ENCODE results near the gene SHISAL1. TPM values are rescaled to one million over a fixed set of nuclear protein-coding genes. Genes with fewer than 3 reads are reported as not detected.

SHISAL1 gene
- total and polyA plus RNA-seq, 10 donors, result 0.10 to 0.47 (median 0.22) TPM

- H3K27ac ChIP-seq, result no peak overlapping the region
- intact Hi-C loops (cut with DNase I; ENCODE audit: low total_unique reads), result no loop called here
- H3K27me3 ChIP-seq (replicated peaks in 1 of 7), result peaks cover 0 to 18% (median 0%) of the 10 kb centered on the region in 7 donors
- peaks cover 6 to 34% (median 23%) of the 10 kb centered on the region in 8 donors for H3K9me3 ChIP-seq
- no peaks in the 10 kb centered on the region for H3K36me3 ChIP-seq
- 83 to 93% (median 88%) methylated on average over 2 of the region's 2 CpGs for WGBS, 5 donors
- H3K4me3 ChIP-seq, result no peak overlapping the region
- no peak for DNase-seq
- H3K4me1 ChIP-seq, result no peaks in the 10 kb centered on the region
- TF ChIP-seq POLR2A (IDR thresholded peaks at IDR 0.05), result no peak
- no peak for TF ChIP-seq CTCF (IDR thresholded peaks at IDR 0.05 in 8 of 11, conservative IDR thresholded peaks at IDR 0.05 in 3 of 11)
- TF ChIP-seq POLR2AphosphoS5 (IDR thresholded peaks at IDR 0.05), result no peak
These were observed 82.9 kb downstream of the SHISAL1 start for GRCh38 chr22:44229809-44230208.

- TF ChIP-seq POLR2A (IDR thresholded peaks at IDR 0.05) (no peak), POLR2AphosphoS5 (IDR thresholded peaks at IDR 0.05) (no peak), CTCF (IDR thresholded peaks at IDR 0.05 in 8 of 11, conservative IDR thresholded peaks at IDR 0.05 in 3 of 11) (no peak)
- DNase-seq, result no peak
- Histone ChIP-seq H3K4me1 (no peaks in the 10 kb centered on the region), H3K27me3 (replicated peaks in 1 of 7) (peaks cover 0 to 23% (median 0%) of the 10 kb centered on the region in 7 donors), H3K36me3 (no peaks in the 10 kb centered on the region), H3K4me3 (no peak overlapping the region), H3K9me3 (peaks cover 6 to 34% (median 23%) of the 10 kb centered on the region in 8 donors), H3K27ac (no peak overlapping the region)
- intact Hi-C loops (cut with DNase I; ENCODE audit: low total_unique reads), result no loop called here
- 79 to 97% (median 93%) methylated on average over 3 of the region's 3 CpGs for WGBS, 5 donors
These were observed 83.4 kb downstream of the SHISAL1 start for GRCh38 chr22:44229331-44229730.

- TF ChIP-seq CTCF (IDR thresholded peaks at IDR 0.05 in 8 of 11, conservative IDR thresholded peaks at IDR 0.05 in 3 of 11) (no peak), POLR2A (IDR thresholded peaks at IDR 0.05) (no peak), POLR2AphosphoS5 (IDR thresholded peaks at IDR 0.05) (no peak)
These were observed 86.9 kb downstream of the SHISAL1 start for GRCh38 chr22:44225812-44226211.

DNA sequence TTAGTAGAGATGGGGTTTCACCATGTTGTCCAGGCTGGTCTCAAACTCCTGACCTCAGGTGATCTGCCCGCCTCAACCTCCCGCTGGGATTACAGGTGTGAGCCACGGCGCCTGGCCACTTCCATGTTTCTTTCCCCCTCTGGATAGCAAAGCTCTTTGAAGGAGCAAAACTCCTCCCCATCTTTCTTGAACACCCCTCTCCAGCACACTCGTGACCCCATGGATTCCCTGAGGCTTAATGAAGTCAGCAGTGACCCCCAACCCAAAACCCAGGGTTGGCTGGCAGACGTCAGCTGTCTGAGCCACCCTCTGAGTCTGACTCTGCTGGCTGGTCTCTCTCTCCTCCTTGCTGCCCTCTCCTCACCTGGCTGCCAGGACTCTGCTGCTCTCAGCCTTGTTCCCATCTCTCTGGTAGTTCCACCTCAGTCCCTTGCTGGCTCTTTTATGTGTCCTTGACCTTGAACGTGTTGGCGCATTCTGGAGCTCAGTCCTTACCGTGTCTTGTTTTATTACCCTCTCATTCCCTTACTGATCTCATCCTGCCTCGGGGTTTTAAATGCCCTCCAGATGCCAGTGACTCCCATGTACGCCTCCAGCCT lies 87.6 kb downstream of the SHISAL1 start:
- no peak for TF ChIP-seq POLR2AphosphoS5 (IDR thresholded peaks at IDR 0.05)
- no peak for TF ChIP-seq POLR2A (IDR thresholded peaks at IDR 0.05)
- TF ChIP-seq CTCF (IDR thresholded peaks at IDR 0.05 in 8 of 11, conservative IDR thresholded peaks at IDR 0.05 in 3 of 11), result no peak
- no peak for DNase-seq

More at GRCh38 chr22:44225812-44226211, 86.9 kb downstream of the SHISAL1 start:
- DNase-seq, result no peak
- no peak overlapping the region for H3K4me3 ChIP-seq
- no peak overlapping the region for H3K27ac ChIP-seq
- H3K9me3 ChIP-seq, result peaks cover 6 to 42% (median 23%) of the 10 kb centered on the region in 8 donors
- WGBS, 5 donors, result 66 to 79% (median 69%) methylated on average over 8 of the region's 8 CpGs
- no peaks in the 10 kb centered on the region for H3K36me3 ChIP-seq
- H3K27me3 ChIP-seq (replicated peaks in 1 of 7), result peaks cover 0 to 30% (median 0%) of the 10 kb centered on the region in 7 donors
- H3K4me1 ChIP-seq, result no peaks in the 10 kb centered on the region
- intact Hi-C loops (cut with DNase I; ENCODE audit: low total_unique reads), result no loop called here

More for the DNA sequence above, 87.6 kb downstream of the SHISAL1 start:
- H3K27ac ChIP-seq, result no peak overlapping the region
- intact Hi-C loops (cut with DNase I; ENCODE audit: low total_unique reads), result no loop called here
- H3K4me3 ChIP-seq, result no peak overlapping the region
- H3K4me1 ChIP-seq, result no peaks in the 10 kb centered on the region
- H3K9me3 ChIP-seq, result peaks cover 6 to 42% (median 23%) of the 10 kb centered on the region in 8 donors
- peaks cover 0 to 34% (median 0%) of the 10 kb centered on the region in 7 donors for H3K27me3 ChIP-seq (replicated peaks in 1 of 7)
- H3K36me3 ChIP-seq, result no peaks in the 10 kb centered on the region
- WGBS, 5 donors, result 69 to 83% (median 73%) methylated on average over 10 to 11 of the region's 11 CpGs
